Measurements from ENCODE around the gene PRDM16. TPM values are rescaled to one million over a fixed set of nuclear protein-coding genes. Genes with fewer than 3 reads are reported as not detected.

PRDM16 gene
- total RNA-seq, 1 experiment from 2014 or later = 5.3 TPM

DNA sequence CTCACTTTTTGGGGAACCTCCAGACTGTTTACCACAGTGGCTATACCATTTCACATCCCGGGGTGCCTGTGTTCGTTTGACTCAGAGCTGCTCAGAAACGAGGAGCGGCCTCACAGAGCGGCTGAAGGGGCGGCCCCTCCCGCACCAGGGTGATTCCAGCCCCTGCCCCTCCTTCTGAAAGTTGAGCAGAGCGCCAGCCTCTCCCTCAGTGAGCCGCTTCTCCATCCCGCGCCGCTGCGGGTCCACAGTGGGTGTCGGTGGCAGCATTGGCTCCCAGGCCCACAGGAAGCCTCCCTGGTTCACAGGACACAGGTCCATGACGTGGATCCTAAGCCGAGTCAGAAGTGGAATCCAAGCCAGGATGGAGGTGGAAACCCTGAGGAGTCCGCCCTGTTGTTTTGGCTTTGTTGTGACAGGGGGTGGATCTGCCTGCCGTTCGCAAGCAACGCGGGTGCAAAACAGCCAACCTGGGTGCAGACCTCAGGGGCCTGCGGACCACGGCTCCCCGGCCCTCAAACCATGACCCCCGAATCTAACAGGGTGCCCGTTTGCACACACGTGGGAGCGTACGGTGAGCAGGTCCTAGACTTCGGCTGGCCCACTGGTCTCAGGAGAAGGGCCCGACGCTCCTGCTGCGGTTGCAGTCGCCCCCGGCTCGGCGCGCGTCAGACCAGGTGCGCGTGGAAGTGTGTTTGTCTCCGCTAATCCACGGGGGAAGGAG, 198.7 kb downstream of the PRDM16 start:
- H3K4me1 ChIP-seq = no peaks in the 10 kb centered on the region
- peaks cover 8% of the 10 kb centered on the region for H3K27me3 Mint-ChIP-seq (ENCODE audit: insufficient read depth, unreplicated experiment)
- no peaks in the 10 kb centered on the region for H3K36me3 Mint-ChIP-seq (ENCODE audit: insufficient read depth, unreplicated experiment)
- no peaks in the 10 kb centered on the region for H3K27me3 ChIP-seq (replicated peaks; ENCODE audit: control insufficient read depth, insufficient read depth, low read length)
- H3K4me3 ChIP-seq (ENCODE audit: low read depth, low read length) = no peak overlapping the region
- H3K9me3 Mint-ChIP-seq (ENCODE audit: unreplicated experiment) = peaks cover 9% of the 10 kb centered on the region
- H3K4me1 Mint-ChIP-seq (ENCODE audit: low read depth, unreplicated experiment) = no peaks in the 10 kb centered on the region
- ChIA-PET CTCF (no interaction called here), POLR2A (no interaction called here)
- no peak overlapping the region for H3K27ac Mint-ChIP-seq (ENCODE audit: unreplicated experiment)
- no peak for DNase-seq
- BruUV-seq (replicated peaks) = no TSS peak
- intact Hi-C loops (cut with micrococcal nuclease; ENCODE audit: unreplicated experiment) = no loop called here
- TF ChIP-seq CTCF (IDR thresholded peaks at IDR 0.05; ENCODE audit: insufficient read depth in 1 of 2, low read depth in 1 of 2, low read length in 1 of 2, severe bottlenecking in 1 of 2, unreplicated experiment in 1 of 2) = no peak
- no peaks in the 10 kb centered on the region for H3K36me3 ChIP-seq (ENCODE audit: control insufficient read depth, insufficient read depth, low read length)
- no peaks in the 10 kb centered on the region for H3K9me3 ChIP-seq
- no peak overlapping the region for H3K4me3 Mint-ChIP-seq (ENCODE audit: unreplicated experiment)

DNA sequence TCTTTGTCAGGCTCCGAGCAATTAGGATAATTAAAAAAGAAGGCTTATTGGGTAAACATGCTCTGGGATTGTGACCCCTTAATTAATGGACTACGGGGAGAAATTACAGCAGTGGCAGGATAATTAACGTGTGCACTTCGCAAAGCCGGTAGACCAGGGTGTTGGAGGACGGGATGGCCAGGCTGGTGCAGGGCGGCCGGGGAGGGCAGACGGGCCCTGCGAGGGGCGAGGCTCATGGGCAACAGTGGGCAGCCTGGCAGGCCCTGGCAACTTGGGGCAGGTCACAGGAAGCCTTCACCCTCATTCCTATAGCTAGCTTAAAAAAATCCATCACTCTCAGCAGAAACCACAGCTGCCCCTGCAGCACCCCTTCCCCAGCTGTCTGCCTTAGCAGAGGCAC, 199.3 kb downstream of the PRDM16 start:
- H3K9me3 Mint-ChIP-seq (ENCODE audit: unreplicated experiment) = peaks cover 9% of the 10 kb centered on the region
- no peak for DNase-seq
- peaks cover 8% of the 10 kb centered on the region for H3K27me3 Mint-ChIP-seq (ENCODE audit: insufficient read depth, unreplicated experiment)
- Histone ChIP-seq H3K36me3 (ENCODE audit: control insufficient read depth, insufficient read depth, low read length) (no peaks in the 10 kb centered on the region), H3K9me3 (no peaks in the 10 kb centered on the region), H3K4me1 (no peaks in the 10 kb centered on the region), H3K27me3 (replicated peaks; ENCODE audit: control insufficient read depth, insufficient read depth, low read length) (no peaks in the 10 kb centered on the region), H3K4me3 (ENCODE audit: low read depth, low read length) (no peak overlapping the region)
- no peak overlapping the region for H3K27ac Mint-ChIP-seq (ENCODE audit: unreplicated experiment)
- no peaks in the 10 kb centered on the region for H3K4me1 Mint-ChIP-seq (ENCODE audit: low read depth, unreplicated experiment)
- TF ChIP-seq CTCF (IDR thresholded peaks at IDR 0.05; ENCODE audit: insufficient read depth in 1 of 2, low read depth in 1 of 2, low read length in 1 of 2, severe bottlenecking in 1 of 2, unreplicated experiment in 1 of 2) = no peak
- ChIA-PET POLR2A (no interaction called here), CTCF (no interaction called here)
- intact Hi-C loops (cut with micrococcal nuclease; ENCODE audit: unreplicated experiment) = no loop called here
- no peaks in the 10 kb centered on the region for H3K36me3 Mint-ChIP-seq (ENCODE audit: insufficient read depth, unreplicated experiment)
- no TSS peak for BruUV-seq (replicated peaks)
- H3K4me3 Mint-ChIP-seq (ENCODE audit: unreplicated experiment) = no peak overlapping the region

DNA sequence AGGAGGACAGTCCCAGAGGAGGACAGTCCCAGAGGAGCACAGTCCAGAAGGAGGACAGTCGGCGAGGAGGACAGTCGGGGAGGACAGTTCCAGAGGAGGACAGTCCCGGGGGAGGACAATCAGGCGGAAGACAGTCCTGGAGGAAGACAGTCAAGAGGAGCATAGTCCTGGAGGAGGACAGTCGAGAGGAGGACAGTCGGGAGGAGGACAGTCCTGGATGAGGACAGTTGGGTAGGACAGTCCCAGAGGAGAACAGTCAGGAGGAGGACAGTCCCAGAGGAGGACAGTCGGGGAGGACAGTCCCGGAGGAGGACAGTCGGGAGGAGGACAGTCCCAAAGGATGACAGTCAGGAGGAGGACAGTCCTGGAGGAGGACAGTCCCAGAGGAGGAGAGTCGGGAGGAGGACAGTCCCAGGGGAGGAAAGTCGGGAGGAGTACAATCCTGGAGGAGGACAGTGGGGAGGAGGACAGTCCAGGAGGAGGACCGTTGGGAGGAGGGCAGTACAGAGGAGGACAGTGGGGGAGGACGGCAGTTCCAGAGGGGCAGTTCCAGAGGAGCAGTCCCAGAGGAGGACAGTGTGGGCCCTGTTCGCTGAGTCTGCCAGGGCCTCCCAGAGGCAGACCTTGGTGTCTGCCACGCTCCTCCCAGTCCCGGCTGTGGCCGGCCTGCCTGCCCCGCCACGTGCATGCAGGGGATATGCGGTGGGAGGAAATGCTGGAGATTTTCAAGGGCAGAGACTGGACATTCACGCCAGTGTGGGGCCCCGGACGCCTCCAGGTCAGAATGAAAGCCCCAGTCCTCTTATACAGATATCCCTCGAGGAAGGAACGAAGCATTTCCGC, 201.6 kb downstream of the PRDM16 start:
- Histone ChIP-seq H3K36me3 (ENCODE audit: control insufficient read depth, insufficient read depth, low read length) (no peaks in the 10 kb centered on the region), H3K27me3 (replicated peaks; ENCODE audit: control insufficient read depth, insufficient read depth, low read length) (no peaks in the 10 kb centered on the region), H3K9me3 (no peaks in the 10 kb centered on the region), H3K4me1 (no peaks in the 10 kb centered on the region), H3K4me3 (ENCODE audit: low read depth, low read length) (no peak overlapping the region)
- CTCF ChIA-PET = no interaction called here
- Mint-ChIP-seq H3K36me3 (ENCODE audit: insufficient read depth, unreplicated experiment) (no peaks in the 10 kb centered on the region), H3K4me1 (ENCODE audit: low read depth, unreplicated experiment) (no peaks in the 10 kb centered on the region), H3K27me3 (ENCODE audit: insufficient read depth, unreplicated experiment) (peaks cover 8% of the 10 kb centered on the region), H3K4me3 (ENCODE audit: unreplicated experiment) (no peak overlapping the region), H3K27ac (ENCODE audit: unreplicated experiment) (no peak overlapping the region), H3K9me3 (ENCODE audit: unreplicated experiment) (peaks cover 9% of the 10 kb centered on the region)
- no TSS peak for BruUV-seq (replicated peaks)
- intact Hi-C loops (cut with micrococcal nuclease; ENCODE audit: unreplicated experiment) = no loop called here
- TF ChIP-seq CTCF (IDR thresholded peaks at IDR 0.05; ENCODE audit: insufficient read depth in 1 of 2, low read depth in 1 of 2, low read length in 1 of 2, severe bottlenecking in 1 of 2, unreplicated experiment in 1 of 2) = no peak
- no peak for DNase-seq
- POLR2A ChIA-PET = no interaction called here
